T-helper 2 cell (primary cell): ENCODE measurements around the gene IL24.

Source experiments
- DNase-seq, 5 experiments: peaks; one replicate each; pipeline versions ENCODE4 v3.0.0 to v3.0.0-alpha.2; 2012 to 2022

The IL24 gene

DNA sequence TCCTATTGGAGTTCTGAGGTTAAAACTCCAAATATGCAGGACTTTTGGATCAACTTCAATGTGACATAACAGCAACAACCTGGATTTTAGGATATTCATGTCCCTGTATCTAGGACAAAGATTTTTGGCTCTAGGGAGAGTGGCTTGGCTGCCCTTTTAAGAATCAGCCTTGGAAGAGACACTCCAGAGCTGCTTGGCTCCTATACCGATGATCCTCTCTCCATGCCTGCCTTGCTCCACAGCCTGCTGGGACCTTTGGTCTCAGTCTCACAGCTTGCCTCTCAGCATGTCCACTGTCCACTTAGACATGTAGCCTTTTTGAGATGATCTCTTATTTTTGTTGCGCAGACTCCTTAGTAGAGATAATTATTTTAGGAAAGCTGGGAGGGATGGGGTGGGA, 29.0 kb downstream of the IL24 start:
- no peak for DNase-seq

DNA sequence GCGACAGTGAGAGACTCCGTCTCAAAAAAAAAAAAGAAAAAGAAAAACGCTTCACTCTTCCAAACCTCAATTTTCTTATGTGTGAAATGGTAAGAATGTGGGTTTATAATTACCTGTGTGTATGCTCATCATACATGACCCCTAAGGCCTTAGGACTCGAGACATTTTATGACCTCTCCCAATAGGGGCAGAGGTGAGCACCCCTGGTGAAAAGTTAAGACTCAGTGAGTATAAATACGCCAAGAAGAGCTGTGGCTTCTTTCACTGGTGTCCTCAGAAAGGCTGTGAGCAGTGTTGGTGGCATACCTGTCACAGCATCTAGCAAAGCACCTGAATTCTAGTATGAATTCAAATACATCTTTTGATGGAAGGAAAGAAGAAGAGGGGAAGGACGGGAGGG, 32.3 kb downstream of the IL24 start:
- no peak for DNase-seq

DNA sequence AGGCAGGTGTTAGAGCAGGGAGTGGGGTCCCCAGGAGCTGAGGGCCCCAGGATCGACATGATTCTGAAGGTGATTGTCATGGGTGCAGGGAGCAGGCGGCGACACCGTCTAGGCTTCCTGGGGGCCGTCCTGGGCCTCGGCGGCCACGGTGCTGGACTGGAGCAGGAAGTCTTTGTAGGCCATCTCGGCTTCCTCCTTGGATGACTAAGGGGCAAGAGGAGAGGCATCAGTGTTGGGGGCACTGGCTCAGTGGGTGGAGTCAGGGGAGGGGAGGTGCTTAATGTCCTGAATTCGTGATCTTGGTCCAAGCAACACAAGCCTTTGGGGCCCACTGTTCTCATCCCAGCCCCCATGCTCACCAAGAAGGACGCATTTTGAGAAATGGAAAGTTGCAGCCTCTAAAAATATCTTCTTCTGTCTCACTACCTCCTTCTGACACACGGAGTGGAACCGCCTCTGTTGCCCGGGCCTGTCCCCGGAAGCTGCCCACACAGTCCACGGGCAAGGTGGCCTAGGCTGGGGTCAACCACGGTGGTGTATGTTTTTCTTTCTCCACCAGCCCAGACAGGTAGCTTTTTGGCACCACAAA, 33.1 kb downstream of the IL24 start:
- DNase-seq, result no peak

DNA sequence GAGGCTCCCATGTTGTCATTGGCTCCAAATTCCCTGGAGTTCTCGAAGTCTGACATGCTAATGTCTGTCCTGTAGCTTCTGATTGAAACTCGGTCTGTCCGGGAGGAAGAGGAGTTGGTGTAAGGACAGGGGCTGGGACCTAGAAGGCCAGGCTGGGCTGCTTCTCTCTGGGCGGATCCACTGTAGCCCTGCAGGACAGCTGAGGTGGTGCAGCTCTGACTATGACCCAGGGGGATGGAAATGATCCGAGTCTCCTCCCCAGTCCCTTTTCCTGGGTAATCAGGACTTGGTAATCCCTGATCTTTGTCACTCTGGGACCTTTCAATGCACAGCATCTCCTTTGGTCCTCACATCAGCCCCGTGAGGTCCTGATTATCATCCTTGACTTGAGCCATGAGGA, 34.5 kb downstream of the IL24 start:
- DNase-seq, result no peak

DNA sequence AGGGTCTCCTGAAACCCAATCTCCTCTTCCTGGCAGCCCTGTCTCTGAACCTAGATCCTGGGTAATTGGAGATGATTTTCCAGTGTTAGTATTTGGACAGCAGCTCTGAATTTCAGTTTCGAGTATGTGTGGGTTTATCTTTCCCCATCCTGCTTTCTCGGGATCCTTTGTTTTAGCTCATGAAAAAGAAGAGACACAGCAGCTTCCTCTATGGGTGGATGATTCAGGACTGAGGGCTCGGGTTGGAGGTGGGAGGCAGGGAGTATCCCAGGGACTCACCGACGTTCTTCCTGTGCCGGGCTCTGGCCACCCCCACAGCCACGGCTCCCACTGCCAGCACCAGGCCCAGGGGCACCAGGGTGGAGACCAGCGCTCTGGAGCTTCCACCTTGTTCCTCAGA, 34.9 kb downstream of the IL24 start:
- DNase-seq, result no peak

DNA sequence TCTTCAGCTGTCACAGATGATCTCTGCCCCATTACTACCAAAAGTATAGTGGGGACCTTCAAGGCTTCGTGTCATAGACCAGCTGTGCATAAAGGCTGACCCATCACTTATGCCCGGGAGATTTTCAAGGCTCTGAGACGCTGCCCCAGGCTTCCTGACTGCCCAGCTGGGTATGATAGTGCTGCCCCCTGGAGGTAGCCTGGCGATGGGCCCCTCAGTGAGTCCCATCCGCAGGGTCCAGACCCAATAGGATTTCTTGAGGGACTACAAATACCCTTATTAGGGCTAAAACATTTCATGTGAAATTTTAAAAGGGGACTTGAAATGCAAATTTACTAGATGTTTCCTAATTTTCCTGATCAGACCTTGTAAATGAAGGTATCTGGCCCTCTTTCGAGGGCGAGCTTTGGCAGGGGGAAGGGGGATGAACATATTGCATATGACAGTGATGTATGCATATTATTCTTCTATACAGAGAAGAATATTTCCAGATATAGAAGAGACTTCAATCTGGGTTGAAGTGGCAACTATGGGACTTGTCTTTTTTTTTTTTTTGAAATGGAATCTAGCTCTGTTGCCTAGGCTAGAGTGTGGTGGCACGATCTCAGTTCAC, 36.2 kb downstream of the IL24 start:
- peak in 4 of 5 experiments; percentile 43 to 60 (median 54) for DNase-seq

DNA sequence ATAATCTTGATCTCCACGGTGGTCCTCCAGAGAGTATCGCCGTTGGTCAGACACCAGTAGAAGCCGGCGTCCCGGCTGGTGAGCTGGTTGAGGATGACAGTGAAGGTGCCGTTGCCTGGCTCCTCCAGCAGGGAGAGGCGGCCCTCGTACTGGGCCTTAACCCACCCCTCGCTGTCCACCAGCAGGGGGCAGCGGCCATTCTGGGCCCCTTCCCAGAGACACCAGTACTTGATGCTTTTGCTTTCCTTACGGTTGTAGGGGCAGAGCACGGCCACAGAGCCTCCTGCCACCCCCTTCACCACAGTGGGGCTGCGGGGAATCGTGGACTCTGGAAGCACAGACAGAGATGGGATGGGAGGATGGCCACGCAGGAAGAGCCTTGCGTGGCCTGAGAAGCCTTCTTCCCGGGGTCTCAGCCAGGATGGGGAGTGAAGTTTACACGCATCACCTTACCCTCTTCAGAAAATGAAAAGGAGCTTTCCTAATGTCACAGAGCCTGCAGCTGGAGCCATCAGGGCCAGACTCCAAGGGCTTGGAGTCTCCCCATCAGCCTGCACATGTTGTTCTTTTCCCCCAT, 38.3 kb downstream of the IL24 start:
- DNase-seq, result peak in 3 of 5 experiments; percentile 19 to 51 (median 27)

DNA sequence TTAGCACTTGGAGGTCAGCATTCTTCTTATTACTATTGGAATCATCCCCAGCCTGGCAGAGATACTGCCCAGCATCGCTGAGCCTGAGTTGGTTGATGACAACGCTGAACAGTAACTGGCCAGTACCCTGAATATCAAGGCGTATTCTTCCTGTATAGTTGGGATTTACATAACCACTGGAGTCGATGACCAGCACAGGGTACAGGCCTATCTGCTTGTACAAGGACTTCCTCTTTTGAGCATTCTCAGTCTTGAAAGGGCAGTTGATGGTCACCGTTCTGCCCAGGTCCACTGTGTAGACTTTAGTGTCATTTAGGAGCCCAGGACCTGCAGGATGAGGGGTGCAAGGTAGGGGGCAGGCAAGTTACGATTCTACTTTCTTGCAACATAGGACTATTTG, 40.2 kb downstream of the IL24 start:
- no peak for DNase-seq

DNA sequence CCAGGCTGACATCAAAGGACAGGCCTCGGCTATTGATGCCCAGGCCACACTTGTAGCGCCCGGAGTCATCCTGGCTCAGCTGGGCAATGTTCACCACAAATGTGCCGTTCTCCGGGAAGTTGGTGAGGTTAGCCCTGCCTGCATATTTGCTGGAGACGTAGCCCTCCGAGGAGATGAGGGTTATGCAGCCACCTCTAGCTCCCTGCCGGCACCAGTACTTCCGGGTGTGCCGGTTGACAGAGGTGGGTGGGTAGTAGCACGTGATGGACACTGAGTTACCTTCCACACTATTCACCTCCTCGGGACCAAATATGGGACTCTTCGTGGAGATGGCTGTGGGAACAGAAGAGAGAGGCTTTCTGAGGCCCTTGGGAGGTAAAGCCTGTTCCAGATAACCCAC, 41.9 kb downstream of the IL24 start:
- DNase-seq, result no peak

DNA sequence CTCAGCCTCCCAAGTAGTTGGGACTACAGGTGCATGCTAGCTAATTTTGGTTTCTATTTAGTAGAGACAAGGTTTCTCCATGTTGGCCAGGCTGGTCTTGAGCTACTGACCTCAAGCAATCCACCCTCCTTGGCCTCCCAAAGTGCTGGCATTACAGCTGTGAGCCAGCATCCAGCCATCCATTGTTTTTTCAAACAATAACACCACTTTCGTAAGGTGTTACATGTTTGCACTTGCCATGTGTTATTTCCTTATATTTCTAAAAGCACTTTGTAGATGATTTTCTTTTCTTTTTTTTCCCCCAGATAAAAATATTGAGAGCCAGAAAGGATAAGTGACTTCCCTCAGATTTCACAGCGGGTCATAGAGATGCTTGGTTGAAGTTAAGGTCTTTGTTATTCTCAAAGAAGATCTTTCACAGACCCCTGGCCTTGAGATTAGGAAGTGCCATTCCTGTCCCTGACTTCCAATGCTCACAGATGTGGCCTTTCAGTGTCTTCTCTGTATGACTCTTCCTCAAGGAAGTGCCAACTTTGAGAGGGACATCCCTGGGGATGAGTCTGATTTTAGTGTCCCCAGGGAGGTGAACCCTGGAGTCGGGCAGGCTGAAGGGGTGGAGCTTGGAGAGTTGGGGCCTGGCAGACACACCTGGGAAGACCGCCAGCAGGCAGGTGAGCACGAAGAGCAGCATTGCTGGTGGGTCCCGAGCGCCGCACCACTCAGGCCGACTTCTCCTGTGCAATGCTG, 42.8 kb downstream of the IL24 start:
- DNase-seq, result no peak

DNA sequence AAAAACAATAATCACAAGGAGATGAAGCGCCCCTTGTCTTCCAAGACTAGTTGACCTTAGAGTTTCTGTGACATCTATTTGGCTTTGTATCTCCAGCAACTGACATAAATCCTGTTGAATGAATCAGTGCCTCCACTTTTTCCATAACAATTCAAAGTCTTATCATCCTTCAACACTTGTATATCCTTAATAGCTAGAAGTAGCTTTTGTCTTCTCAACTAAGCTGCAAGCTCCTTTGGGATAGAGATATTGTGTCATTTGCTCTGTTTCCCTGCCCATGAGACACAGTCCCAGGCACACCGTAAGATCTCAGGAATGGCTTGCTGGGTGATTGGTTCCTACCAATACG, 43.3 kb downstream of the IL24 start:
- DNase-seq, result no peak

DNA sequence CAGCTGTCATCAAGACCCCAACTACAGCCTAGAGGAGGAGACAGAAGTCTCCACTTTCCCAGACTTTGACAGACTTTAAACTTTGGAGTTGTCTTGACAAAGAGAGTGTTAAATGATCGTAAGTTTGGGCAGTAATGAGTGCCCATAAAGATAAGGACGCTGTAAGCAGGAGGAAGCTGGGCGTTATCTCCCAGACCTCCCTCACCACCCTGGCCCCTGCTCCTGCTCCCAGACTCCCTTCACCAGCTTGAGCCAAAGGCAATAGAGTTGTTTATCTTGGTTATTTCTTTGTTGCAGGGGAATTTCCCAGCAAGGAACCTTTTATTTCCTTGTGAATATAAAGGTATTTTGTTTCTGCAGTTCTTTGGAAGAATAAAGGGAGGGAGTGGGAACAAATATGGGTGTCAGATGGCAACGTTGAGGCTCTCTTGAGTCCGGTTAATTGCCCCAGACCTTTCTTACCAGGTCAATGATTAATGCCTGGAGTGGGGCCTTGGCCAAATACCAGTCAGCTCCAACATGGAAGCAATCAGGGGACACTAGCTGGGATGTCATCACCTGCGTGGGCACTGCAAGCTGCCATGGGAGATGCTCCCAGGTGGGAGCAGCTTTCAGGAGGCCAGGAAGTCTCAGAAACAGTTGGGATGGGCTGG, 44.6 kb downstream of the IL24 start:
- DNase-seq, result no peak

DNA sequence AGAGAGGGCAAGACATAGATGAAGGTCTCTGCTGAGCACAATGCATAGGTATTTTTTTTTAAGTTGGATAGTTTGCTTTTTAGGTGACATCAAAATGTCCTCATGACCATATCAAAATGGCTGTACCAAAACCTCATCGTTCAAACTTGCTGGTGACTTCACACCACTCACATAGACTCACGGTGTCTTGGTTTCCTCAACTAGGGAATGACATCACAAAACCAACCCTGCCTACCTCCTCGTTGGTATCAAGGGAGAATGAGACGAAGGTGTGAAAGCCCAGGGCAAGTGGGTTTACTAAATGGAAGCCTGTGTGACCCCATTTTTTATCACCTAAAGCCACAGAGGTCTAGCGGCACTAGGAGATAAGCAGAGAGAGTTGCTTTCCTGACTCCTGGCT, 47.5 kb downstream of the IL24 start:
- peak in 1 of 5 experiments; percentile 63 for DNase-seq

DNA sequence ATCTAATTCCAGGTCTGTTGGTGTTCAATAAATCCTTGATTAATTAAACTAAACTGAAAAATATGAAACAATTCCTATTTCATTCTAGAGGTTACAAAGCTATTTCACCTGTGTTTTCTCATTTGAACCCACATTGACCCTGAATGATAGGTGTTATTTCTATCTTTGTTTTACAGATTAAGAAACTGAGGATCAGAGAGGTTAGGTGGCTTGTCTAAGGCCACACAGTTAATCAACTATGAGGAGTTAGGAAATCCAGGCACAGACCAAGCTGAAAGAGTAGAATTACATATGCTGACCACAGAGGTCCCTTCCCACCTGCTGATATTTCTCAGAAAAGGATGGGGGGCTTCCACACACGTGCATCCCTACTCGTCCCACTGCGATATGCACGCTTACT, 48.5 kb downstream of the IL24 start:
- no peak for DNase-seq

DNA sequence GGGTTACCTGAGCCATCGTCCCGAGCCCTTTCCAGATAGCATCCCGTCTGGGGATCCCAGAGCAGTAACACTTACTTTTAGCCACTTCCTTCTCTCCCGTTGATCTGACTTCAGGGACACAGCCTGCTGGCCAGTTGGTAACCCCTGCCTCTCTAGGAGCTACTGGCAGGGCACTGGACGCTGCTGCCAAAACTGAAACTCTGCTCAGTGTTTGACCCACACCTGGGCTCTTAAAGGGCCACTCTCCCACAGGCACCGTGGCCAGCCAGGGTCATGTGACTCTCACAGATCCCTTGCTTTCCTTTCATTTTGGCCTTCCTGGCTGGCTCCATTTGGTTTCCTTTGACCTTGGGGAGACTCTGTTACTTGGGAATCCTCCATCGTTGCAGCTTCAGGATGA, 49.0 kb downstream of the IL24 start, which contains the start of gene PIGR:
Gene PIGR, minus strand, starts transcription at position 206 of the 400 bp plus-strand sequence. CDS start 5,935 bp downstream, outside the sequence.
- no peak for DNase-seq

DNA sequence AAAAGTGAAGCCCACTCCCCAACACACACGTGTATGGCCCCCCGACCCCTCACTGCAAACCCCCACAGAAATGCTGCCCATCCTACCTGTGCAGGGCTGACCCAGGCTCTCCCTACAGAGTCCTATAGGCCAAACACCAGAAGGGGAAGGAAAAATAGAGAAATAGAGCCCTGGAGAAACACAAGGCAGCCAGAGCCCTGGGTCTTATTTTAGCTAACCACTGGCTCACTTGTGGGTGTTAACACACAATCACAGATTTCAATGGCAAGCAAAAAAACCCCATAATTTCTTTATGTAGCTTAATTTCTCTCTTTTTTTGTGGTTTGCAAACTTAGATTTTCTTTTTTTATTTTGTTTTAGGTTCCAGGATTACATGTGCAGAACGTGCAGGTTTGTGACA, 50.0 kb downstream of the IL24 start:
- DNase-seq, result no peak

DNA sequence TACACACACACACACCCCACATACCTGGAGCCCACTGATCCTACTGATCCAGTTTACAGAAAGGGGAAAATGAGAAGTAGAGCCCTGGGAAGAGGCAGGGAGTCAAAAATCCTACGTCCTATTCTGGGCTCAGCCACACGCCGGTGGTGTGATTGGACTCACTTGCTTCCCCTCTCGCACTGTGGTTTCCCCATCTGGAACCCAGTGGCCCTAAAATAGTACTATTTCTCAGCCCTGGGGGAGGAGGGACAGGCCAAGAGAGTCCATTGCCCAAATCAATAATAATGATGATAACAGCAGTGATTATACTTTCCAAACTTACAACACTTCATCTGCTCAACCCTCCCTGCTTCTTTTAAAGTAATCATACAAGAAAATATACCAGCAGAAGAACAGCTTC, 52.0 kb downstream of the IL24 start:
- DNase-seq, result no peak

DNA sequence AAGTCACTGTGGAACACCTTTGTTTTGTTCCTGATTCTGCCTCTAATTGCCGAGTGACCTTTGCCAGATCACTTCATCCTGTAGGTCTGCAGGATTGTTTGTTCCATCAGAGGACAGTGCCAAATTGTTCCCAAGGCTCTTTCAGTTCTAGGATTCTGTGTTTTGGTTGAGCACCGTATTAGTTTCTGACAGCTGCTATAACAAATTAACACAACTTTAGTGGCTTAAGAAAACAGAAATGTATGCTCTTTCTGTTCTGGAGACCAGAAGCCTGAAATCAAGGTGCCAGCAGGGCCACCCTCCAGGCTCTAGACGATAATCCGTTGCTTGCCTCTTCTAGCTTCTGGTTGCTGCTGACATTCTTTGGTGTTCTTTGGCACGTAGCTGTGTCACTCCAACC, 52.4 kb downstream of the IL24 start:
- no peak for DNase-seq

DNA sequence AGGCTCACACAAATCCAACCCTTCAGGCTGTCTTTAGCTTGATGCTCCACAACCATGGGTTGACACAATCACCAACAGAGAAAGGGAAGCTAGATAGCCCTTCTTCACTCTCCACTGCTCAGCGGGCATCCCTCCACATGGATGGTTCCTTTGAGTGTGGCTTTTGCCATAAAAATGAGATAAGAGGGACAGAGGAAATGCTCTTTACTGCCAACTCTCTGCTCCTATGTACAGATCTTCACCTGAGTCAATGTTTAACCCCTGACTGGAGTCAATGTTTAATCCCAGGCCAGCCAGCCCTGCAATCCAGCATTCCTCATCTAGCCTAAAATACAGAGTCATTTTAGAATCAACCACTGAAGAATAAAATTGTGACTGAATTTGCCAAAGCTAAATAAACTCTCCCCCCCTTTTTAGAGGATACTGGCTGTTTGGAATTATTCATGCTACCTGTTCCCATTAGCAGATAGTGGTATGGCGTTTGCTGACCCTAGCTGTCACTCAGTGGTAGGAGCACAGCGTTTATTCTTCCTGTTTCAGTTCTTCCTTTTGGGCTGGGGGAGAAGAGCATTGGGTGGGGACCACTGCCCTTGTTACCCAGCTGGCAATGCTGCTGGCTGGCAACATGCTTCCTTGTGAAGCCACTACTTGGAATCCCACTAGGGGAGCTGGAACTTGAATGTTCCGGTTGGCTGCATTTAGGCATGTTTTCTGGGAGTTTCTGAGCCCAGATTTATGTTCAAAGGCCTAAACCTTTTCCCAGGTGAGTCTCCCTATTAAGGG, 54.3 kb downstream of the IL24 start:
- no peak for DNase-seq

DNA sequence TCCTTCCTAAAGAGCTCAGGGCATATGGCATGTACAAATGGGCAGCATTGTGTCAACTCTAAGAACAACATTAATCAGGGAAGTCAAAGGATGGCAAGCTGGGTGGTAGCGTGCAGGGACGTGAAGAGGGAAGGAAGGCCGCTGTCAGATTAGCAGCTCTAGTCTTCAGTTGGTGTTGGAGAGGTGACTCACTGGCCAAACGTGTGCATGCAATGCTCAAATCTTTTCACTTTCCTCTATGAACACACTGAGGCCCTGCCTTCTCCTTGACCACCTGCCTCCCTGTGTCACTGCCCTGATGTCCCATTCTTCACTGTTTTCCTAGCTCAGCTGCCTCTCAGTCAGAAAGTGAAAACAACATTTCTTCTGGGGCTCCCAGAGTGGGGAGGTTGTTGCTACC, 54.9 kb downstream of the IL24 start:
- DNase-seq, result no peak

DNA sequence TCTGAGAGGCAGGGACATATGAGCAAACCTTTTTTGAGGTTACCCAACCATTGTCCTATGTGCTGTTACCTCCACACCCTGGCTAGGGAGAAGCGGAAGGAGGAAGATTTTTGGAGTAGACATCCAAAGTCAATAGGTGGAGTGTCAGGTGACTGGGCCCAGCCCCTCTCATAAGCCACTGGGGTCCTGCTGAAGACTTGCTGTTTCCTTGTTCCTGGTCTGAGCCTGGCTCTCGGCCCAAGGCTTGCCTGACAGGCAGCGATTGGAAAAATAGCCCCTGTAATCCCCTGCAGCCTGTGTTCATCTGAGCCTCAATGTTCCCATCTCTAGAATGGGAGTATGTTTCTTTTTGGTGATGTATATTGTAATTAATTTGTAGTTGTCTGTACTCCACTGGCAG, 55.9 kb downstream of the IL24 start:
- DNase-seq, result no peak

DNA sequence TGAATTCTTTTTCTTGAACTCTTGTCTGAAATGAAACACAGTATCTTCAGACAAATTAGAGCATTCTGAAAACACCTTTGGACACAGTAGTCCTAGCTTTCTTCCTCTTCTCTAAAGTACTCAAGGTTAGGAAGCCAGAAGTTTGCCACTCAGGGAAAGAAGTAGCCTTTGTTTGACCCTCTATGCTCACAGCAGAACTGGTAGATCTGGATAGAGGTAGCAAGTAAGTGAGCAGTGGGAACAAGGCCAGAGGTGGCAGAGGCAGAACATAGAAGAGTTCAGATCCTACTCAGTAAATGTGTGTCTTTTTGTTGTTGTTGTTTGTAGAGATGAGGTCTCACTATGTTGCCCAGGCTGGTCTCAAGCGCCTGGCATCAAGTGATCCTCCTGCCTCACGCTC, 56.4 kb downstream of the IL24 start:
- DNase-seq, result no peak
